Esophagus squamous epithelium (tissue), 4 donors: ENCODE data around the gene TLDC2.
"Not testable (repeated sequence)": the region's sequence is repeated elsewhere in the genome, so short reads cannot be mapped to it uniquely, and the experiment has no call there.

Source experiments
- CTCF ChIP-seq, 6 experiments: fragments of 450-650 bp in 4 of 6; fragments of 200-600 bp in 2 of 6; sonication (generic) in 2 of 6; IDR thresholded peaks; one replicate each; pipeline ENCODE4 v1.5.1; 2016 to 2019; ENCODE audit warnings: antibody characterized with exemption in 6 of 6, mild to moderate bottlenecking in 4 of 6, moderate library complexity in 4 of 6
- POLR2A ChIP-seq, 4 donors: fragments of 450-650 bp; IDR thresholded peaks; one replicate each; pipeline ENCODE4 v1.6.1; 2017; ENCODE audit warnings: antibody characterized with exemption in 4 of 4, mild to moderate bottlenecking in 4 of 4, moderate library complexity in 3 of 4

- not testable (repeated sequence) for TF ChIP-seq CTCF, POLR2A (IDR thresholded peaks at IDR 0.05)
Observed at GRCh38 chr20:36906086-36906485, 30.1 kb downstream of the TLDC2 start.
